GM12878 (cell line): ENCODE data around the gene NRN1L. TPM values are rescaled to one million over a fixed set of nuclear protein-coding genes. Genes with fewer than 3 reads are reported as not detected.

Experiments used
- BACH1 ChIP-seq: fragments of 450-650 bp; IDR thresholded peaks from 2 replicates; pipeline ENCODE4 v1.6.1; 2017; ENCODE audit warnings: mild to moderate bottlenecking, borderline replicate concordance
- EGR1 ChIP-seq, 2 experiments: IDR thresholded peaks; 1 replicate in 1 of 2; 2 replicates in 1 of 2; pipeline ENCODE4 v1.6.1; 2011 to 2012; ENCODE audit warnings: low read depth in 2 of 2, low read length in 2 of 2, borderline replicate concordance in 1 of 2, mild to moderate bottlenecking in 1 of 2, moderate library complexity in 1 of 2
- FOXK2 ChIP-seq: fragments of 450-650 bp; IDR thresholded peaks from 2 replicates; pipeline ENCODE4 v1.6.1; 2017; ENCODE audit warnings: mild to moderate bottlenecking, moderate library complexity
- GABPA ChIP-seq: IDR thresholded peaks from 2 replicates; pipeline ENCODE4 v1.6.1; 2014; ENCODE audit warnings: antibody characterized with exemption, low read depth, mild to moderate bottlenecking, inconsistent platforms
- HDAC2 ChIP-seq: fragments of 200-600 bp; sonication (generic); IDR thresholded peaks from 2 replicates; pipeline ENCODE4 v1.6.1; 2017
- MTA2 ChIP-seq: fragments of 450-650 bp; IDR thresholded peaks from 2 replicates; pipeline ENCODE4 v1.6.1; 2016; ENCODE audit warnings: low read depth, mild to moderate bottlenecking, moderate library complexity
- MXI1 ChIP-seq: fragments of 150-350 bp; IDR thresholded peaks from 2 replicates; pipeline ENCODE4 v1.6.1; 2011; ENCODE audit warnings: low read depth, mild to moderate bottlenecking, inconsistent platforms, low read length, improper control_type of control experiment
- NBN ChIP-seq: fragments of 450-650 bp; IDR thresholded peaks from 2 replicates; pipeline ENCODE4 v1.6.1; 2016
- NR2F1 ChIP-seq: fragments of 450-650 bp; conservative IDR thresholded peaks from 2 replicates; pipeline ENCODE4 v1.6.1; 2017; ENCODE audit warnings: mild to moderate bottlenecking
- POU2F2 ChIP-seq: IDR thresholded peaks from 3 replicates; pipeline ENCODE4 v1.6.1; 2011; ENCODE audit warnings: low read depth, mild to moderate bottlenecking, low read length, borderline replicate concordance
- RAD21 ChIP-seq: IDR thresholded peaks from 2 replicates; pipeline ENCODE4 v1.6.1; 2011; ENCODE audit warnings: mild to moderate bottlenecking, low read depth, low read length, moderate library complexity; ENCODE audit not compliant: insufficient read depth
- RAD51 ChIP-seq: fragments of 450-650 bp; IDR thresholded peaks from 2 replicates; pipeline ENCODE4 v1.6.1; 2016; ENCODE audit warnings: moderate library complexity, mild to moderate bottlenecking, inconsistent platforms
- RELA ChIP-seq: fragments of 450-650 bp; IDR thresholded peaks from 2 replicates; pipeline ENCODE4 v1.8.0; 2014; ENCODE audit warnings: borderline replicate concordance; ENCODE audit not compliant: partially characterized antibody
- ZNF384 ChIP-seq: IDR thresholded peaks from 2 replicates; pipeline ENCODE4 v1.6.1; 2012; ENCODE audit warnings: low read depth, mild to moderate bottlenecking, low read length, improper control_type of control experiment, borderline replicate concordance
- polyA plus RNA-seq, 11 experiments: library from polyadenylated mRNA; depleted of rRNA in 4 of 11; unstranded in 6 of 11; stranded (reverse) in 5 of 11; fragments of >200 nt; fragmentation: Nextera tagmentation in 4 of 11; fragmentation: Illumina TruSeq in 1 of 11; extraction: Ambion mirVana in 4 of 11; extraction: Trizol in 1 of 11; gene quantifications; 1 replicate in 1 of 11; 2 replicates in 10 of 11; pipeline versions ENCODE4 v1.2.1 to v1.2.3, GENCODE V29; 2011 to 2016; ENCODE audit warnings: inconsistent platforms in 2 of 11, missing spikeins in 2 of 11, low read depth in 1 of 11
- total RNA-seq, 4 experiments: library from RNA; depleted of rRNA in 3 of 4; stranded (reverse); fragments of >200 nt in 3 of 4; fragmentation: Illumina TruSeq in 1 of 4; extraction: Trizol in 1 of 4; gene quantifications; 2 replicates each; pipeline versions ENCODE4 v1.2.1 to v1.2.3, GENCODE V29; 2013 to 2021
- TF ChIP-seq, protein P1 (sequence below): fragments of 450-650 bp; IDR thresholded peaks from 2 replicates; pipeline ENCODE4 v1.6.1; 2014; ENCODE audit warnings: mild to moderate bottlenecking
- TF ChIP-seq, protein P2 (sequence below): IDR thresholded peaks from 2 replicates; pipeline ENCODE4 v1.6.1; 2012; ENCODE audit warnings: low read depth, low read length, improper control_type of control experiment
- TF ChIP-seq, protein P3 (sequence below): fragments of 450-650 bp; IDR thresholded peaks from 2 replicates; pipeline ENCODE4 v1.6.1; 2017; ENCODE audit warnings: low read depth, mild to moderate bottlenecking, moderate library complexity
- TF ChIP-seq, protein P4 (sequence below): IDR thresholded peaks from 2 replicates; pipeline ENCODE4 v1.6.1; 2011; ENCODE audit warnings: borderline replicate concordance, low read depth, mild to moderate bottlenecking, moderate library complexity, low read length; ENCODE audit not compliant: insufficient read depth, poor library complexity, severe bottlenecking
- TF ChIP-seq, protein P5 (sequence below): fragments of 450-650 bp; conservative IDR thresholded peaks from 2 replicates; pipeline ENCODE4 v1.6.1; 2017; ENCODE audit warnings: mild to moderate bottlenecking, moderate library complexity
- TF ChIP-seq, protein P6 (sequence below): fragments of 450-650 bp; IDR thresholded peaks from 2 replicates; pipeline ENCODE4 v1.6.1; 2017; ENCODE audit warnings: mild to moderate bottlenecking

The NRN1L gene
- total and polyA plus RNA-seq, 10 of the 15 experiments (the other 5 are each of a cell fraction or from before 2014, with no cell fraction given) = 0.11 to 0.99 (median 0.28) TPM; not detected in 3

DNA sequence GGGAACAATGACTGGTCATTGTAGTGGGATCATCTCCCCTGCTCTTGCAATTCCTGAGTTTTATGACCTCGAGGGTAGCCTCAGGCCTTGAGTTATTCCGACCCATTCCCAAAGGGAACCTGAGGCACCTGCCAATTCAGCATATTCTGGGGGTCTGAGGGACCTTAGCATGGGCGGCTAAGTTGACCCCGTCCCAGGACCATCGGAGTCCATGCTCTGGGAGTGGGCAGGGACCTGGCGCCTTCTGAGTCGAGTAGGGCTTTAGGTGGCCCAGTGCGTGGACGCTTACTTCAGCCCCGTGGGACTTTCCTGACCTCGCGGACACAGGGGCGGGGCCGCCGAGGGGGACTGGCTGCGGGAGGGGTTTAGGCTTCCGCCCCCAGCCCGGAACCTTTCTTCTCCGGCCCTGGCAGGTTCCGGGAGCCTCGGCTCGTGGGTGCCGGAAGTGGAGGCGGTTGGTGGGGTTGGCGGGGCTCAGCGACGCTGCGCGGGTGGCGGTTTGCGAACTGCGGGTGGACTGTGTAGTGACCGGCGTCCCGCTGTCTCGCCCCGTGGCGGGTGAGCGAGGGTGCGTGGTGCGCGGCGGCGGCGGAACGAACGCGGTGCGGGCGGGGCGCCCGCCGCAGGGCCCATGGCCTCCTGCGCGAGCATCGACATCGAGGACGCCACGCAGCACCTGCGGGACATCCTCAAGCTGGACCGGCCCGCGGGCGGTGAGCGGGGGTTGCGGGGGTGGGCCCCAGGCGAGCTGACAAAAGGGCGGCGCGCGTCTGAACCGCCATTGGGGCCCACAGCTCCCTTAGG, 11.9 kb upstream of the NRN1L start, which contains the start of gene EDC4 (continued):
- TF ChIP-seq RAD21 = peak; percentile 11; the same call in 1 of the 2 replicates
- TF ChIP-seq EGR1 (IDR thresholded peaks at IDR 0.05; ENCODE audit: borderline replicate concordance in 1 of 2, low read depth in 2 of 2, low read length in 2 of 2) = peak; percentile 66 to 99
- TF ChIP-seq, protein P1, sequence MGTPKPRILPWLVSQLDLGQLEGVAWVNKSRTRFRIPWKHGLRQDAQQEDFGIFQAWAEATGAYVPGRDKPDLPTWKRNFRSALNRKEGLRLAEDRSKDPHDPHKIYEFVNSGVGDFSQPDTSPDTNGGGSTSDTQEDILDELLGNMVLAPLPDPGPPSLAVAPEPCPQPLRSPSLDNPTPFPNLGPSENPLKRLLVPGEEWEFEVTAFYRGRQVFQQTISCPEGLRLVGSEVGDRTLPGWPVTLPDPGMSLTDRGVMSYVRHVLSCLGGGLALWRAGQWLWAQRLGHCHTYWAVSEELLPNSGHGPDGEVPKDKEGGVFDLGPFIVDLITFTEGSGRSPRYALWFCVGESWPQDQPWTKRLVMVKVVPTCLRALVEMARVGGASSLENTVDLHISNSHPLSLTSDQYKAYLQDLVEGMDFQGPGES = peak; percentile 58; the same call in 1 of the 2 replicates
- TF ChIP-seq, protein P2, sequence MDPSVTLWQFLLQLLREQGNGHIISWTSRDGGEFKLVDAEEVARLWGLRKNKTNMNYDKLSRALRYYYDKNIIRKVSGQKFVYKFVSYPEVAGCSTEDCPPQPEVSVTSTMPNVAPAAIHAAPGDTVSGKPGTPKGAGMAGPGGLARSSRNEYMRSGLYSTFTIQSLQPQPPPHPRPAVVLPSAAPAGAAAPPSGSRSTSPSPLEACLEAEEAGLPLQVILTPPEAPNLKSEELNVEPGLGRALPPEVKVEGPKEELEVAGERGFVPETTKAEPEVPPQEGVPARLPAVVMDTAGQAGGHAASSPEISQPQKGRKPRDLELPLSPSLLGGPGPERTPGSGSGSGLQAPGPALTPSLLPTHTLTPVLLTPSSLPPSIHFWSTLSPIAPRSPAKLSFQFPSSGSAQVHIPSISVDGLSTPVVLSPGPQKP = peak; percentile 97
- TF ChIP-seq RAD51 = no peak
- peak; percentile 97 for TF ChIP-seq GABPA
- TF ChIP-seq ZNF384 = peak; percentile 14; the same call in 1 of the 2 replicates
- TF ChIP-seq, protein P3, sequence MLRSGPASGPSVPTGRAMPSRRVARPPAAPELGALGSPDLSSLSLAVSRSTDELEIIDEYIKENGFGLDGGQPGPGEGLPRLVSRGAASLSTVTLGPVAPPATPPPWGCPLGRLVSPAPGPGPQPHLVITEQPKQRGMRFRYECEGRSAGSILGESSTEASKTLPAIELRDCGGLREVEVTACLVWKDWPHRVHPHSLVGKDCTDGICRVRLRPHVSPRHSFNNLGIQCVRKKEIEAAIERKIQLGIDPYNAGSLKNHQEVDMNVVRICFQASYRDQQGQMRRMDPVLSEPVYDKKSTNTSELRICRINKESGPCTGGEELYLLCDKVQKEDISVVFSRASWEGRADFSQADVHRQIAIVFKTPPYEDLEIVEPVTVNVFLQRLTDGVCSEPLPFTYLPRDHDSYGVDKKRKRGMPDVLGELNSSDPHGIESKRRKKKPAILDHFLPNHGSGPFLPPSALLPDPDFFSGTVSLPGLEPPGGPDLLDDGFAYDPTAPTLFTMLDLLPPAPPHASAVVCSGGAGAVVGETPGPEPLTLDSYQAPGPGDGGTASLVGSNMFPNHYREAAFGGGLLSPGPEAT = peak; percentile 95; the same call in 1 of the 2 replicates
- peak; percentile 39; the same call in 1 of the 2 replicates for TF ChIP-seq FOXK2
- TF ChIP-seq, protein P4, sequence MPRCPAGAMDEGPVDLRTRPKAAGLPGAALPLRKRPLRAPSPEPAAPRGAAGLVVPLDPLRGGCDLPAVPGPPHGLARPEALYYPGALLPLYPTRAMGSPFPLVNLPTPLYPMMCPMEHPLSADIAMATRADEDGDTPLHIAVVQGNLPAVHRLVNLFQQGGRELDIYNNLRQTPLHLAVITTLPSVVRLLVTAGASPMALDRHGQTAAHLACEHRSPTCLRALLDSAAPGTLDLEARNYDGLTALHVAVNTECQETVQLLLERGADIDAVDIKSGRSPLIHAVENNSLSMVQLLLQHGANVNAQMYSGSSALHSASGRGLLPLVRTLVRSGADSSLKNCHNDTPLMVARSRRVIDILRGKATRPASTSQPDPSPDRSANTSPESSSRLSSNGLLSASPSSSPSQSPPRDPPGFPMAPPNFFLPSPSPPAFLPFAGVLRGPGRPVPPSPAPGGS = peak; percentile 93
- peak; percentile 79 for TF ChIP-seq NBN
- TF ChIP-seq, protein P5, sequence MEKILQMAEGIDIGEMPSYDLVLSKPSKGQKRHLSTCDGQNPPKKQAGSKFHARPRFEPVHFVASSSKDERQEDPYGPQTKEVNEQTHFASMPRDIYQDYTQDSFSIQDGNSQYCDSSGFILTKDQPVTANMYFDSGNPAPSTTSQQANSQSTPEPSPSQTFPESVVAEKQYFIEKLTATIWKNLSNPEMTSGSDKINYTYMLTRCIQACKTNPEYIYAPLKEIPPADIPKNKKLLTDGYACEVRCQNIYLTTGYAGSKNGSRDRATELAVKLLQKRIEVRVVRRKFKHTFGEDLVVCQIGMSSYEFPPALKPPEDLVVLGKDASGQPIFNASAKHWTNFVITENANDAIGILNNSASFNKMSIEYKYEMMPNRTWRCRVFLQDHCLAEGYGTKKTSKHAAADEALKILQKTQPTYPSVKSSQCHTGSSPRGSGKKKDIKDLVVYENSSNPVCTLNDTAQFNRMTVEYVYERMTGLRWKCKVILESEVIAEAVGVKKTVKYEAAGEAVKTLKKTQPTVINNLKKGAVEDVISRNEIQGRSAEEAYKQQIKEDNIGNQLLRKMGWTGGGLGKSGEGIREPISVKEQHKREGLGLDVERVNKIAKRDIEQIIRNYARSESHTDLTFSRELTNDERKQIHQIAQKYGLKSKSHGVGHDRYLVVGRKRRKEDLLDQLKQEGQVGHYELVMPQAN = peak; percentile 94
- peak; percentile 92 for TF ChIP-seq BACH1
- peak; percentile 63 for TF ChIP-seq MXI1
- TF ChIP-seq, protein P6, sequence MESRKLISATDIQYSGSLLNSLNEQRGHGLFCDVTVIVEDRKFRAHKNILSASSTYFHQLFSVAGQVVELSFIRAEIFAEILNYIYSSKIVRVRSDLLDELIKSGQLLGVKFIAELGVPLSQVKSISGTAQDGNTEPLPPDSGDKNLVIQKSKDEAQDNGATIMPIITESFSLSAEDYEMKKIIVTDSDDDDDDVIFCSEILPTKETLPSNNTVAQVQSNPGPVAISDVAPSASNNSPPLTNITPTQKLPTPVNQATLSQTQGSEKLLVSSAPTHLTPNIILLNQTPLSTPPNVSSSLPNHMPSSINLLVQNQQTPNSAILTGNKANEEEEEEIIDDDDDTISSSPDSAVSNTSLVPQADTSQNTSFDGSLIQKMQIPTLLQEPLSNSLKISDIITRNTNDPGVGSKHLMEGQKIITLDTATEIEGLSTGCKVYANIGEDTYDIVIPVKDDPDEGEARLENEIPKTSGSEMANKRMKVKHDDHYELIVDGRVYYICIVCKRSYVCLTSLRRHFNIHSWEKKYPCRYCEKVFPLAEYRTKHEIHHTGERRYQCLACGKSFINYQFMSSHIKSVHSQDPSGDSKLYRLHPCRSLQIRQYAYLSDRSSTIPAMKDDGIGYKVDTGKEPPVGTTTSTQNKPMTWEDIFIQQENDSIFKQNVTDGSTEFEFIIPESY = no peak
- 0 out of 2 replicates have a peak, but pooled peaks have one; percentile 33 for TF ChIP-seq HDAC2
- TF ChIP-seq MTA2 = 0 out of 2 replicates have a peak, but pooled peaks have one; percentile 31
- TF ChIP-seq NR2F1 = peak; percentile 94
- peak; percentile 92 for TF ChIP-seq RELA
- TF ChIP-seq POU2F2 = peak; percentile 91
